Kidney (tissue), 14 donors: ENCODE data around the gene FAM193A. TPM values are rescaled to one million over a fixed set of nuclear protein-coding genes. Genes with fewer than 3 reads are reported as not detected.
A peak's percentile ranks its signal among the peaks of the same experiment; 100 is the strongest.

ENCODE experiments used
- DNase-seq, 5 donors: peaks; one replicate each; pipeline ENCODE4 v3.0.0-alpha.2; 2013 to 2020
- FAIRE-seq: peaks from 2 replicates; lab custom pipeline; 2012; peaks lifted over from hg19 to GRCh38; lab: Jason Lieb, UNC
- H3K27ac ChIP-seq, 2 donors: one replicate each; pipeline ENCODE4 v1.7.0; 2013; ENCODE audit warnings: low read depth in 2 of 2, low read length in 2 of 2, inconsistent platforms in 1 of 2
- H3K27me3 ChIP-seq: one replicate; pipeline ENCODE4 v1.7.1; 2013; ENCODE audit warnings: low read length, inconsistent platforms; ENCODE audit not compliant: control insufficient read depth, insufficient read depth
- H3K36me3 ChIP-seq, 3 donors: one replicate each; pipeline versions ENCODE4 v1.7.0 to v1.7.1; 2013; ENCODE audit warnings: low read length in 3 of 3, control low read depth in 1 of 3, inconsistent platforms in 1 of 3; ENCODE audit not compliant: insufficient read depth in 3 of 3, control insufficient read depth in 2 of 3
- H3K4me1 ChIP-seq, 3 donors: one replicate each; pipeline versions ENCODE4 v1.7.0 to v1.7.1; 2013; ENCODE audit warnings: low read length in 3 of 3, inconsistent platforms in 1 of 3, low read depth in 1 of 3; ENCODE audit not compliant: control insufficient read depth in 2 of 3, insufficient read depth in 2 of 3
- H3K4me3 ChIP-seq, 3 donors: one replicate each; pipeline versions ENCODE4 v1.7.0 to v1.8.1; 2013; ENCODE audit warnings: low read length in 3 of 3, control low read depth in 1 of 3, inconsistent platforms in 1 of 3
- H3K9ac ChIP-seq, 3 donors: one replicate each; pipeline versions ENCODE4 v1.7.0 to v1.7.1; 2013; ENCODE audit warnings: low read length in 3 of 3, control low read depth in 1 of 3, inconsistent platforms in 1 of 3
- H3K9me3 ChIP-seq, 3 donors: one replicate each; pipeline versions ENCODE4 v1.7.0 to v1.7.1; 2013; ENCODE audit warnings: low read length in 3 of 3, control low read depth in 1 of 3, inconsistent platforms in 1 of 3; ENCODE audit not compliant: control insufficient read depth in 2 of 3, insufficient read depth in 1 of 3
- intact Hi-C: fragments of 100-400 bp; cut with DNase I; formaldehyde crosslinking; loops from one replicate; pipeline ENCODE4 v1.11.1; 2022
- polyA plus RNA-seq: library from polyadenylated mRNA; stranded (reverse); fragments of 350-450 nt; fragmentation: Illumina TruSeq; extraction: RNeasy Lipid Tissue Mini Kit (QIAGEN cat#74804); gene quantifications from one replicate; pipeline ENCODE4 v1.2.3, GENCODE V29; 2014; ENCODE audit warnings: low read depth, low replicate concordance; ENCODE audit not compliant: insufficient read depth
- total RNA-seq: library from RNA; stranded (reverse); fragmentation: NEBNext Ultra II Directional; extraction: Animal tissue kit (Norgen Biotek cat#: 25700); gene quantifications from one replicate; pipeline ENCODE4 v1.2.1, GENCODE V29; 2021
- TF ChIP-seq, protein P1 (sequence below): IDR thresholded peaks from 3 replicates; pipeline ENCODE4 v1.5.1; 2012; ENCODE audit warnings: mild to moderate bottlenecking, moderate library complexity, borderline replicate concordance; ENCODE audit not compliant: insufficient read depth; ENCODE audit errors: extremely low read depth
- donor health status: control.
- donor health status: control.
- donor health status: control.
- donor health status: control.
- donor health status: control.
- donor health status: DM: yes; HTN: yes; CAD: no.
- donor health status: Normal renal cell carcinoma (clear cell type).

The FAM193A gene
- total and polyA plus RNA-seq, 2 donors from 2014 or later: 6.3 to 29.3 TPM

- peak in 3 of 5 donors; percentile 23 to 50 (median 32) for DNase-seq
- no peaks in the 10 kb centered on the region for H3K9me3 ChIP-seq
- TF ChIP-seq, protein P1, sequence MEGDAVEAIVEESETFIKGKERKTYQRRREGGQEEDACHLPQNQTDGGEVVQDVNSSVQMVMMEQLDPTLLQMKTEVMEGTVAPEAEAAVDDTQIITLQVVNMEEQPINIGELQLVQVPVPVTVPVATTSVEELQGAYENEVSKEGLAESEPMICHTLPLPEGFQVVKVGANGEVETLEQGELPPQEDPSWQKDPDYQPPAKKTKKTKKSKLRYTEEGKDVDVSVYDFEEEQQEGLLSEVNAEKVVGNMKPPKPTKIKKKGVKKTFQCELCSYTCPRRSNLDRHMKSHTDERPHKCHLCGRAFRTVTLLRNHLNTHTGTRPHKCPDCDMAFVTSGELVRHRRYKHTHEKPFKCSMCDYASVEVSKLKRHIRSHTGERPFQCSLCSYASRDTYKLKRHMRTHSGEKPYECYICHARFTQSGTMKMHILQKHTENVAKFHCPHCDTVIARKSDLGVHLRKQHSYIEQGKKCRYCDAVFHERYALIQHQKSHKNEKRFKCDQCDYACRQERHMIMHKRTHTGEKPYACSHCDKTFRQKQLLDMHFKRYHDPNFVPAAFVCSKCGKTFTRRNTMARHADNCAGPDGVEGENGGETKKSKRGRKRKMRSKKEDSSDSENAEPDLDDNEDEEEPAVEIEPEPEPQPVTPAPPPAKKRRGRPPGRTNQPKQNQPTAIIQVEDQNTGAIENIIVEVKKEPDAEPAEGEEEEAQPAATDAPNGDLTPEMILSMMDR: no peak
- H3K9ac ChIP-seq: no peak overlapping the region
- intact Hi-C loops: no loop called here
- no peaks in the 10 kb centered on the region for H3K27me3 ChIP-seq
- no peak overlapping the region for H3K27ac ChIP-seq
- H3K4me3 ChIP-seq: no peak overlapping the region
- no peaks in the 10 kb centered on the region for H3K4me1 ChIP-seq
- FAIRE-seq: no peak
- H3K36me3 ChIP-seq: peaks cover 10 to 64% (median 40%) of the 10 kb centered on the region in 3 donors
Measured at GRCh38 chr4:2696423-2696822, 160.0 kb downstream of the FAM193A start.

DNA sequence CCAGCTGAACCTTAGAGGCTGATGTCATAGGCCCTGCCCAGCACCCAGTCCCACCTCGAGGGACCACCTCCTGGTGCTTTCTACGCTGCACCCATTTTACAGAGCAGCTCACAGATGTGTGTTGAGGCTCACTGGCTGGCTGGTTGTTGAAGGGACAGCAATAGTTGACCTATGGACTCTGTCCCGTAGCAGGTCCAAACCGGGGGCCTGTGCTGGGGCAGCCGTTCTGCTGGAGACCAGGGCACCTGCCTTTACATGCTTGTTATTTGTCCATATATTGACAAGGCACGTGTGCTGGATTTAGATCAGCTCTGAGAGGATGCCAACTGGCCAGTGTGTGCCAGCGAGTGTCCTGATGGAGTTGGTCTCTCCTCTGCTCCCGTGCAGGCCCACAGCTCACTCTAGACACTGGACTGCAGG is 161.6 kb downstream of the FAM193A start:
- Histone ChIP-seq H3K9me3 (no peaks in the 10 kb centered on the region), H3K9ac (no peak overlapping the region), H3K4me3 (no peak overlapping the region), H3K27me3 (no peaks in the 10 kb centered on the region), H3K36me3 (peaks cover 10 to 63% (median 43%) of the 10 kb centered on the region in 3 donors), H3K27ac (no peak overlapping the region), H3K4me1 (no peaks in the 10 kb centered on the region)
- TF ChIP-seq, protein P1: no peak
- intact Hi-C loops: no loop called here
- no peak for DNase-seq
- no peak for FAIRE-seq

GRCh38 chr4:2698504-2698903 is 162.1 kb downstream of the FAM193A start:
- DNase-seq: no peak
- TF ChIP-seq, protein P1: no peak
- peaks cover 13 to 63% (median 43%) of the 10 kb centered on the region in 3 donors for H3K36me3 ChIP-seq

More at GRCh38 chr4:2698504-2698903, 162.1 kb downstream of the FAM193A start:
- H3K27me3 ChIP-seq: no peaks in the 10 kb centered on the region
- no peak overlapping the region for H3K9ac ChIP-seq
- intact Hi-C loops: no loop called here
- no peak overlapping the region for H3K27ac ChIP-seq
- H3K4me1 ChIP-seq: no peaks in the 10 kb centered on the region
- H3K4me3 ChIP-seq: no peak overlapping the region
- no peak for FAIRE-seq
- no peaks in the 10 kb centered on the region for H3K9me3 ChIP-seq
